LNCAP (cell line): ENCODE measurements around the gene EML6.

ENCODE experiments used
- CTCF ChIP-seq: fragments of 450-650 bp; IDR thresholded peaks from 2 replicates; pipeline ENCODE4 v1.5.1; 2017; ENCODE audit warnings: mild to moderate bottlenecking

Gene EML6

DNA sequence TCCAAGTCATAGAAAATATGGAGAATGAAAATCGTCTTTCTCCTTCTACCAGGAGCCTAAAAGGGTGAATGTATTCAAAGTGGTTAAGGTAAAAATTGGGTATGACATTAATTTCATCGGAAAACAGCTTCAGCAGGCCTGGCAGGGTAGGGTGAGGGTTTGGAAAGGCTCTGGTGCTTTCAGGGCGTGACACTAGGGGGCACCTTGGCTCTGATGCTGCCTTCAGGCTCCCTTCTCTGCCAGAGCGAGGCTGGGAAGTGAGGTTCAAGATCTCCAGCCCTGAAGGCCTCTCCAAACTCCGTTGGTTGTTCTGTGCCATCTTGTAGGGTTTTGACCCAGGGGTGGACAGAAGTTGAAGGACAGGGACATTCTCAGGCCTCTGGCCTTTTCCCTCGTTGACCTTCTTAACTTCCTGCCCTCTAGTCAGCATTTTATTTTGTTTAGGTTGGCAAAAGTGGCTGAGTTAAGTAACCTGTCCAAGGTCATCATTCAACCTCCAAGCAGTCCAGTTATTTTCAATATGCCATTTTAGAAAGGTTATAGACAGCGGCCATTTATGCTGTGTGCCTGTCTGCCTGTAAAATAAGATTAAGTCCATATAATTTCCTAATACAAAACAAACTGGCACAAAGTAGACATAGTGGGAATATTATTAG lies 40.3 kb downstream of the EML6 start:
- TF ChIP-seq CTCF = no peak; the same call in 1 of the 2 replicates

- no peak for TF ChIP-seq CTCF
These were observed 44.5 kb downstream of the EML6 start for GRCh38 chr2:54767921-54768320.

- no peak for TF ChIP-seq CTCF
These were observed 45.4 kb downstream of the EML6 start for GRCh38 chr2:54768772-54769428.

- no peak for TF ChIP-seq CTCF
These were observed 46.7 kb downstream of the EML6 start for GRCh38 chr2:54770211-54770610.

- no peak for TF ChIP-seq CTCF
These were observed 47.2 kb downstream of the EML6 start for GRCh38 chr2:54770676-54771075.

GRCh38 chr2:54771166-54771885 lies 47.9 kb downstream of the EML6 start:
- no peak for TF ChIP-seq CTCF

GRCh38 chr2:54772110-54772509 lies 48.6 kb downstream of the EML6 start:
- no peak for TF ChIP-seq CTCF
